NCI-H2029 (cell line): ENCODE measurements around the gene CBL.

Experiments
- DNase-seq: peaks from one replicate; lab custom pipeline; 2025; lab: John Stamatoyannopoulos, UW

The CBL gene

DNA sequence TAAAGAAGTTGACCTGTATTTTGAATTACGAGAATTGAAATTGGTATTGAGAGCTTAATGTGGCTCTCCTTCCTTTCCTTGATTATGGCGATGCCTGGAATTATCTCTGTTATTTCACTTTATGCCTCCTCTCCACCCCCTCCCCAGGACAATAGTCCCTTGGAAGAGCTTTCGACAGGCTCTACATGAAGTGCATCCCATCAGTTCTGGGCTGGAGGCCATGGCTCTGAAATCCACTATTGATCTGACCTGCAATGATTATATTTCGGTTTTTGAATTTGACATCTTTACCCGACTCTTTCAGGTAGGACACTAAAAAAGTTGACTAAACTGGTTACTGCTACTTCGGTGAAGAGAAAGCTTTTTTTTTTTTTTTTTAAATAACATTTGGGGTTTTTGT is 67.6 kb downstream of the CBL start:
- no peak for DNase-seq

DNA sequence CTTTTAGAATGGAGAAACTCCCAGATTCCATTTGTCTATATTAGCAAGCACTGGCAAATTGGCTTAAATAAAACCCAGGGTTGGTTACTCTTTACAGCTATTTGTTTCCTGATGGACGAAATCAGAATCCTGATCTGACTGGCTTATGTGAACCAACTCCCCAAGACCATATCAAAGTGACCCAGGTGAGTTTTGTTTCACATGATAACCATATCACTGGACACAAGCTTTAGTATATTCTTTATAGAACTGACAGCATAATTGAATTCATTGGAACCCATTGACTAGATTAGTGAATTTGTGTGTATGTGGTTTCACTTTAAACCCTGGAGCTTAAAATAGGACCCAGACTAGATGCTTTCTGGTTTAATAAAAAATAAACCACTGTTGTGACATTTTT is 71.5 kb downstream of the CBL start:
- no peak for DNase-seq

DNA sequence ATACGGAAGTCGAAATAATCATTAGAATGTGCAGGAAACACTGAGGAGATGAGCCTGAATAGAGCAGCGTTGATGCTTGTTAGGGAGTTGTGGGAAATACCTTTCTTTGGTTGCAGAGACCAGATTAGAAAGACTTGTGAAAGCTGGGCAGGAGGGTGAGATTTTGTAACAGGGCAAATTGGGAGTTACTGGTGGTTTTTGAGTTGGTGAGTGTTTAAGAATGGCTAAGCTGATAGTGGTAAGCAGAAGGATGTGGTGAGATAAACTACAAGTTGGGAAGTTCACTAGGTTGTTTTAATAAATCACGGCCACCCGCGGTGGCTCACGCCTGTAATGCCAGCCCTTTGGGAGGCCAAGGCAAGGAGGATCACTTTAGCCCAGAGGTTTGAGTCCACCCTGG is 76.4 kb downstream of the CBL start:
- DNase-seq = no peak

DNA sequence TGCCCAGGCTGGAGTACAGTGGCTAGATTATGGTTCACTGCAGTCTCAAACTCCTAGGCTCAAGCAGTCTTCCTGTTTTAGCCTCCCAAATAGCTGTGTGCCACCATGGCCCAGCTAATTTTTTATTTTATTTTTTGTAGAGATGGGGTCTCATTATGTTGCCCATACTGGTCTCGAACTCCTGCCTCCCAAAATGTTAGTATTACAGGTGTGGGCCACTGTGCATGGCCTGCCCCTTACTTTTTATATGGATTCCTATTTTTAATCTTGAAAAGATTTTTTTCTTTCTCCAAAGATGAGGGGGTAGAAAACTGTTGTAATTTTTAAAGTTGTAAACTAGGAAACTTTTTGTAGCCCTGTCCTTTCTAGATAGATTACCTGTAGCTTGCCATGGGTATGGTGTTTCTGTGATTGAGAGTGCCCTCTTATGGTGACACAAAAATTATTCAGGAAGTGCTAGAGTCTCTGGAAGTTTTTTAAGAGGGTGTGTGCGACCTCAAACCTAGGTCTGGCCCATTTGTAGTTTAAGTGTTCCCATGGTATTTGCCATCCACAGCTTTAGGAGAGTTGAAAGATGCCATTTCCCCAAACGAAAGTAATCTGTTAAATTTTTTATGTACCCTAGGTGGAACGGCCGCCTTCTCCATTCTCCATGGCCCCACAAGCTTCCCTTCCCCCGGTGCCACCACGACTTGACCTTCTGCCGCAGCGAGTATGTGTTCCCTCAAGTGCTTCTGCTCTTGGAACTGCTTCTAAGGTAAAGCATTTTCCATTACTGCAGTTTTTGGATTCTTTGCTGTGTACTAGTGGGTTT is 78.4 kb downstream of the CBL start:
- DNase-seq = no peak

DNA sequence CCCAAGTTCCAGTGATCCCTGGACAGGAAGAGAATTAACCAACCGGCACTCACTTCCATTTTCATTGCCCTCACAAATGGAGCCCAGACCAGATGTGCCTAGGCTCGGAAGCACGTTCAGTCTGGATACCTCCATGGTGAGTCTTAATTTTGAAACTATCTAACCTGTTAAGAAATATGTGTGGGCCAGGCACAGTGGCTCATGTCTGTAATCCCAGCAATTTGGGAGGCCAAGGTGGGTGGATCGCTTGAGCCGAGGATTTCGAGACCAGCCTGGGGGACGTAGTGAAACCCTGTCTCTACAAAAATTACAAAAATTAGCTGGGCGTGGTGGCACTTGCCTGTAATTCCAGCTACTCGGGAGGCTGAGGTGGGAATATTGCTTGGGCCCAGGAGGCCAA is 79.3 kb downstream of the CBL start:
- no peak for DNase-seq

DNA sequence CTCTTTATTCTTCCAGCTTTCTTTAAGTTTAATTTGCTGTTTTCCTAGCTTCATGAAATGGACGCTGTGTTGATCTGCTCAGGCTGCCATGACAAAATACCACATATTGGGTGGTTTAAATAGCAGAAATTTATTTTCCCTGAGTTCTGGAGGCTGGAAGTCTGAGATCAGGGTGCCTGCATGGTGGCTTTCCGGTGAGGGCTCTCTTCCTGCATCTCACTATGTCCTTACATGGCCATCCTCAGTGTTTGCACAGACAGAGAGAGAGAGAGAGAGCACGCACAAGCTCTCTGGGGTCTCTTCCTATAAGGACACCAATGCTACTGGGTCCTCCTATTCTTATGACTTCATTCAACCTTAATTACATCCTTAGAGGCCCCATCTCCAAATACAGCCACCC is 82.1 kb downstream of the CBL start:
- no peak for DNase-seq

DNA sequence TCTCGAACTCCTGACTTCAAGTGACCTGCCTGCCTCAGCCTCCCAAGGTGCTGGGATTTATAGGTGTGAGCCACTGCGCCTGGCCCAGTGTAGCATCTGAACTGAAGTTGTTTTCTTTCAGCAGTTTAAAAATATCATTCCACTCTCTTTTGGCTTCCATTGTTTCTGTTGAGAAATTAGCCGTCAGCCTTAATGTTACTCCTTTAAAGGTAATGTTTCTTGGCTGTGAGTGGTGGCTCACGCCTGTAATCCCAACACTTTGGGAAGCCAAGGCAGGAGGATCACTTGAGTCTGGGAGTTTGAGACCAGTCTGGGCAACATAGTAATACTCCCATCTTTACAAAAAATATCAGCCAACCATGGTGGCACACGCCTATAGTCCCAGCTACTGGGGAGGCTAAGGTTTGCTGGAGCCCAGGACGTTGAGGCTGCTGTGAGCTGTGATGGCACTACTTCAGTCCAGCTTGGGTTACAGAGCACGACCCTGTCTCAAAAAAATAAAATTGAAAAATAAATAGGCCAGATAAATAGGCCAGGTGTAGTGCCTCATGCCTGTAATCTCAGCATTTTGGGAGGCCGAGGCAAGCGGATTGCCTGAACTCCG is 84.9 kb downstream of the CBL start:
- DNase-seq = no peak

DNA sequence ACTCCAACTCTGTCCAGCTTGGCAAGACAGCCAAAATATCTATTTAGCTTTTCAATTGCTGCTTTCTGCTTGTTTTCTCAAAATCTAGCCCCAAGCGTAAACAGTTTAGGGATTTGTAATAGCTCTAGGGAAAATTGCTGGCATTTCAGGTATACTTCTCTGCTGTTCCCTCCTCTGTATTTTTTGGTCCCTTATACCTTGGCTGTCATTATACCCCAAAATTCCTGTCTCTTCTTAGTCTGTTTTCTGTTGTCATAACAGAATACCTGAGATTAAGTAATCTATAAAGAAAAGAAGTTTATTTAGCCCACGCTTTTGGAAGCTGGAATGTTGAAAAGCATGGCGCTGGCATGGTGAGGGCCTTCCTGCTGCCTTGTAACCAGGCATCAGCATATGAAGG is 87.3 kb downstream of the CBL start:
- no peak for DNase-seq

DNA sequence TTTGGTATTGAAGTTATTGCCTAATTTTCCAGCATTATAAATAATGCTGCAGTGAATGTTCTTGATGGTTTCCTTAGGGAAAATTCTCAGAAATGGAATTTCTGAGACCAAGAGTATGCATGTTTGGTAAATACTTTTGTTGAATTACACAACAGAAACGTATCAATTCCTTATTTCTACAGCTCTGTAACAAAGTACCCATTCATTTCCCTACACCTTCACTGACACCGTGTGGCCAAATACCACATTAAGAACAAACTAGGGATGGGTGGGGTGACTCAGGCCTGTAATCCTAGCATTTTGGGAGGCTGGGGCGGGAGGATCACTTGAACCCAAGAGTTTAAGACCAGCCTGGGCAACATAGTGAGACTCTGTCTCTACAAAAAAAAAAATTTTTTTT is 89.0 kb downstream of the CBL start:
- no peak for DNase-seq

DNA sequence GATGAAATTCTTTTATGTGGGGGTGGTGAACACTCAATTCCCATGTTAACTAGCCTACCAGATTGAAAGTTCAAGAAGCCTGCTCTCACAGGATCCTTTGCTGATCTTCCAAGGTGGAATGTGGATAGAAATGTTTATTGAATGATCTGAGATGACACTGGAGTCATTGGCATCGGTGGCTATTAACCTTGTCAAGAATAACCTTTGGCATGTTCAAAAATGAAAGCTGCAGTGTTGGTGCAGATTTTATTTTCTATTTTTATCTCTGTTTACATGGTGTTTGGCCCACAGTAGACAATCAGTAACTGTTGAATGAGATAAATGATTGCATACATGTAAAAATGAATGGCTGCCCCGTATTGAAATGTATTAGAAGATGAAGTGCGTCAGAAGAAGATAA is 91.8 kb downstream of the CBL start:
- no peak for DNase-seq

DNA sequence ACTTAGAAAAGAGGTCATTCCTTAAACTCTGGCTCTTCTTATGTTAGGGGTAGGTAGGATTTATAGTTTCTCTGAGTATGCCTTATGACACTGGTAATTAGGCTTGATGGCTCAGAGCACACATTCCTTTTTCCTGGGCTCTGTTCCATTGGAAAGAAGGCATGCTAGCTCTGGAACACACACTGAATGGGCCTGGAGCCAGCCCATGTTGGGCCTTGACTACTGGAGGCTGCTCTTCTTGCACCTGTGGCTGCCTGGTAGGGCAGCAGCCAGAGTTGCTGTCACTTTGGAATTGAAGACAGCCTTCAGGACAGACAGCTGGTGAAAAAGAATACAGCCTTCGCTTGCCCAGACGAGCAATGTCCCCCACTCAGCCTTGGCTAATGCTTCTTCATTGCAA is 92.6 kb downstream of the CBL start:
- DNase-seq = no peak

DNA sequence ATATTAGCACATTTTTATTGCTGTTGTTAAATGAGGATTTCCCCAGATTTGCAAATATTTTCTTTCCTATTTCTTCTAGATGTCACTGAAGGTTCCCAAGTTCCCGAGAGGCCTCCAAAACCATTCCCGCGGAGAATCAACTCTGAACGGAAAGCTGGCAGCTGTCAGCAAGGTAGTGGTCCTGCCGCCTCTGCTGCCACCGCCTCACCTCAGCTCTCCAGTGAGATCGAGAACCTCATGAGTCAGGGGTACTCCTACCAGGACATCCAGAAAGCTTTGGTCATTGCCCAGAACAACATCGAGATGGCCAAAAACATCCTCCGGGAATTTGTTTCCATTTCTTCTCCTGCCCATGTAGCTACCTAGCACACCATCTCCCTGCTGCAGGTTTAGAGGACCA is 93.3 kb downstream of the CBL start:
- no peak for DNase-seq

DNA sequence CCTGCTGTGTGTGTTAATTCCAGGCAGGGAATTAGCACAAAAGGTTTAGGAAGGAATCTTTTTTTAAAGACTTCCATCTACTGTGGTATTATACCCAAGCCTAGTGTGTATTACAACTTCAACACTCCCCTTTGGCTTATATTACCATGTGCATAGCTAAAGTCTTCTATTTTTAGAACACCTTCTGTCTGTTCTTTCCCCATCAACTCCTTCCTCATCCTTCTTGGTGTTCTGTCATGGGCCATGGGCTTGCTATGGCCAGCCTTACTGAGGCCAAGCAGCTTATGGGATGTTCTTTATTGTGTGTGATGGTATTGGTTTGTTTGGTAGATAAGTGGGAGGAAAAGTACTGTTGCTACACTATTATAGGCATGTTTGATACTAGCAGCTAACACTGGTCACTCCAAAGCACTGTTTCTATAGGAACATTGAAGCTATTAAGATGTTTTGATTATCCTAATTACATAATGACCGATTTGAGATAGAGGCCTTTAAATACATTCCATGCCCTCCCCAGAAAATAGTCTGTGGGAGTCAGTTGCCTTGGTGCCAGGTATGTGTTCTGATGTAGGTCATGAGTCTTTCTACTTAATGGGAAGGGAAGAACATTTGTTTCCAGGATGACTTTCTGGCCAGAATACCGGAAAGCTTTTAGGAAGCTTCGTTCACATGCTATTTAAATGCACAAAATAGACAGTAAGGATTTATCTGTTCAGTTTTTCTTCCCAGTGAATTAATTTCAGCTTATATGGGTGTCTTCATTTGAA is 94.2 kb downstream of the CBL start:
- no peak for DNase-seq

DNA sequence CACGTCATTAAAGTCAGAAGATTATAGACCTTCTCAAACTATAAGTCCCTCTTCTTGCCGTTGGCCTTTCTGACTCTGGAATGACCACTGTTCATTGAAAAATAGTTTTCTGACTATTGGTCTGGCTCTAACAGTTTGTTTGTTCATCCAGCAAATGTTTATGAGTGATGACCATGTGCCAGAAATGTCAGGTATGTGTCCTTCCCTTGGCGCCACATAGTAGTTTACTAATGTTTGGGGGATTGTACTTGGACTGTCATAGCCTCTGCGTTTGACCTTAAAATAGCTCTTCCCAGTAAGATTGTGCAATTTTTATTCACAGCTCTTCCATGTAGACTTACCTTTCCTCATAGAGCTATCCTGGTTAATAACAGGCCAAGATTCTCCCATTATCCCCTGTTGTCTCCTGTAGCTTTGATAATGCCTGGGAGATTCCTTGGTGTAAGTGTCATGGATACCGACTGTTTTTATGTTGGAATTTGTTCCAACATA is 97.1 kb downstream of the CBL start:
- no peak for DNase-seq

DNA sequence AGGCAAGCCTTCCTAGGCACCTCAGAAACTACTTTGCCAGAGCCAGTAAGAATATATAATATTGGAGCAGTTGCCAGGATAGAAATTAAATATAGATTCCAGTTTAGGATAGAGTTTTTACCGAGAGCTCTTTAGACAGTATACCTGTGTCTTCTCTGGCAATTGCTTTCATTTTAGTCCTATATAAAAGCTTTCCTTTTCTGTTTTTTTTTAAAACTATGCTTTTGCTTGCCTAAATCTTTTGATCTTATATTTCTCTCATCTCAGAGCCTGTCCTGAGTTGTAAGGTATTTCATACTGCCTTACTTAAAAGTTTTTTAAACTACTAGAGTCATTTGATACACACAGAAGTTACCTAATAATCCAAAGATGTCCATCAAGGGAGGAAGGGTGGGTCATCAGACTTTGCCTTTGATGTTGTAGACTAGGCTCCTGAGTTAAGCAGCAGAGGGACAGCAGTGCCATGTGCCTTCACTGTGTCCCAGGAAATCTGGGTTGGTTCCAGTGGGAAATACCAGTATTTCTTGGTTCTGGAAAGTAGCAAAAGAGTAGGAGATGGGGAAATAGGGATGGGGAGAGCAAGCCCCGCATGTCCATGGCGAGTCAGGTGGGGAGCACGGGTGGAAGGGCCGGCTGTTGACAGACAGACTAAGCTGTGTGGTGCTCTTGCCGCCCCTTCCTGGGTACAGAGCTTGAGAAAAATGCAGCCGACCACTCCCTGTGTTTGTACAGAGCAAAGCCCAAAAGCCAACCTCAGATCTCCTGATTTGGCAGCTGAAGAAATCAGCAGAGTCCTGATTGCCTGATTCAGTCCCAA is 99.6 kb downstream of the CBL start:
- no peak for DNase-seq

DNA sequence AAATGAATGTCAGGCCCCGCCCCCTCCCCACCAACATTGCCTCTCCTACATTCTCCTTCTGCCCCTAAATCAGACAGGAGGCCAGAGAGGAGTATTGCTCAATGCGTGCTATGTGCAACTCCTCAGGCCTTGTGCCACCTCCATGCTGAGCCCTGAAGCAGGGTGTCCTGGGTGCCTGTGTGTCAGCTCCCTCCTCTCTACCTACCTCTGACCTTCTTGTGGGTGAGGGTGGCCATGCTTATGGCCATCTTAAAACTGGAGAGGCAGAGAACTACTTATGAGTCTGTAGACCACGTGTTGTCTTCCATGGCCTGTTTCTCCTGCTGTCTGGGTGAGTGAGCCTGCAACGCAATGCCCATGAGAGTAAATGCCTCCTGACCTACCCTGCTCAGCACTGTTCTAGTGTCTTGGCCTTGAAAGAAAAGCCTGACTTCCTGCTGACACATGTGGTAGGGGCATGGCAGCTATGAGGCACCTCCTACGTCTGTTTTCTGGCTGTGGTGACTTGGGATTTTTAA is 100.3 kb downstream of the CBL start:
- DNase-seq = no peak

DNA sequence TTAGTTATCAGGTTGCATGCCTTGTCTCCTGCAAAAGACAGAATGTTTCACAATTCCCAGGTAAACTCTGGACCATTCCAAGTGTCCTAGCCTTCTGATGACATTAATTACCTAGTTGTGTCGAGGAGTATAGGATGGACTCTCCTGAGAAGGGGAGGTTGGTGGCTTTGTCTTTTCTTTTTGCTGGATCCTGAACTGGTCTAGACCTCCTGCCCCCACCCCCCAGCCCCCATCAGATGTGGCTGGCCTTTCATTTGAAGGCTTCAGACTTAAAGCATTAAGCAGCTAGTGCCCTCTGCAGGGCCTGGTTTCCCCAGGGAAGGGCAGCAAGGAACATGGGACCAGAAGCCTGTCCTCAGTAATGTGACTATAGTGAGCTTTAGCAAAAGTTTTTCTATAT is 101.1 kb downstream of the CBL start:
- DNase-seq = no peak

DNA sequence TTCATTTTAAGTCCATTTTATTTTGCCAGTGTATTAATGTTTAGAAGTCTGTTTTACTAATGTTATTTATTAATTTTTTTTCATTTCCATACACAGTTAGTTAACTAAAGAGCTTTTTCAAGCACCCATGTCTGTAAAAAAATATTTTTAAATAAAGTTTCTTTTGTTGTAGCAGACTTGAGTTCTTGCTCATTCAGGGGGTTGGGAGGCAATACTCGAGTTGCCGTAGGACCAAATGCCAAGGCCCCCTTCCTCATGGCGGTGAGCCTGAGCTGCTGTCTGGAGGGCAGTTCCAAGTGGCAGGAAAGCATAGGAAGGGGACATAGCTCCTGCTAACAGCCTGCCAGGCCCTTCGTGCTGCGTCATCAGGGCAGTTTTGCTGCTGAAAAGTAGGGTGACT is 101.8 kb downstream of the CBL start:
- no peak for DNase-seq

DNA sequence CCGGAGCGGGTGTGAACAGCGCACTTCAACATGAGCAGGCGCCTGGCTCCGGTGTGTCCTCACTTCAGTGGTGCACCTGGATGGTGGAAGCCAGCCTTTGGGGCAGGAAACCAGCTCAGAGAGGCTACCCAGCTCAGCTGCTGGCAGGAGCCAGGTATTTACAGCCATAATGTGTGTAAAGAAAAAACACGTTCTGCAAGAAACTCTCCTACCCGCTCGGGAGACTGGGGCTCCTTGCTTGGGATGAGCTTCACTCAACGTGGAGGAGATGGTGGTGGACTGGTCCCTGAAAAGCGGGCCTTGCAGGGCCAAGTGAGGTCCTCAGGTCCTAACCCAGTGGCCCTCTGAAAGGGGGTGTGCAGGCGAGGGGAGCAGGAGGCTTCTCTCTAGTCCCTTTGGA is 103.3 kb downstream of the CBL start:
- no peak for DNase-seq

DNA sequence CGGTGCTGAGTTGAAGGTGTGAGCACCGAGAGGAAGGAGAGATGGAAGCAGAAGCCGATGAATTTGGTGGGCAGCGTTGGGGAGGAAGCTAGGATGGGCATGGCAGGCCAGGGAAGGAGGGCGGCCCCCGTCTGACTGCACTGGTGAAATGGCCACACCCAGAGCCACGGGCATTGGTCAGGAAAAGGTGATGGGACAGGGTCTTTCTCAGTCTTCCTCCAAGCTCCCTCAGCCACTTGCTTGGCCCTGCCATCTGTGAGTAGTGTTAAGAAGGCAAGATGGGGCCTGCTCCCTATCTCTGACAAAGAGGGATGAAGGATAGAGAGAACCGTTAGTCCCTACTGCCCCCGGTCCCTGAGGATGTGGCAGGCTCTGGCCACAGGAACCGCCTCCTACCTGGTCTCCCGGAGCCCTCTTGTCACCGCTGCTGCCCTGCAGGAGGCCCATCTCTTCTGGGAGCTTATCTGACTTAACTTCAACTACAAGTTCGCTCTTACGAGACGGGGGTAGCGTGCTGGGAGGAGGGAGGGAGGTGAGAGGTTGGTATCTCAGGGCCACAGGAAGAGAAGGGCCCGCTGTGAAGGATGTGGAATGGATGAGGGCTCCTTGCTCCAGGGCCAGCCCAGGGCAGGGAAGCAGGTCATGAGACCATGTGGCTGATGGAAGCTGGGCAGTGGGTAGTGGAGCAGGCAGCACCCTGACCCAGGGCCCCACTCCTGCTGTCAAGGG is 104.0 kb downstream of the CBL start:
- no peak for DNase-seq

DNA sequence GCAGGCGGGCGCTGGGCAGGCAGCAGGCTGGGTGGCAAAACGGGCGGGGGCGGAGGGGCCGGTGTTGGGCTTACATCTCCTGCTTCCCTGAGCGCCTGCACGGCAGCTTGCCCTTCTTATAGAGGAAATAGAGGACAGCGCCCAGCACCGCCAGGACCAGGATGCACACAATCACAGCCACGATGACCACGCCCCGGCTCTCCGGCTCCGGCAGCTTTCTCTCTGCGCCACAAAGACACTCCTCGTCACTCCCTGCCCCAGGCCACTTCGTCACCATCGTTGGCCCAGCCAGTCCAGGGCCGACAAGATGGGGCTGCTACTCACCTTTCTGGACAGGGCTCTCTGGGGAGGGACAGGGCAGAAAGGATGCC is 104.5 kb downstream of the CBL start:
- DNase-seq = no peak
